Stimulated activated CD4-positive, alpha-beta T cell treated with anti-CD3 and anti-CD28 coated beads, Interleukin-15, amount 100 ng/mL, for 1 hour (primary cell): ENCODE results near the gene EPHB1.
"Not testable (repeated sequence)": the region's sequence is repeated elsewhere in the genome, so short reads cannot be mapped to it uniquely, and the experiment has no call there.

ENCODE experiments used
- DNase-seq, 2 donors: peaks; one replicate each; pipeline ENCODE4 v3.0.0-alpha.2; 2020; ENCODE audit warnings: low read depth in 1 of 2, low spot score in 1 of 2

Gene EPHB1

GRCh38 chr3:134776518-134776917, 18.5 kb upstream of the EPHB1 start:
- no peak for DNase-seq

GRCh38 chr3:134777341-134777740, 17.7 kb upstream of the EPHB1 start:
- DNase-seq, result no peak

DNA sequence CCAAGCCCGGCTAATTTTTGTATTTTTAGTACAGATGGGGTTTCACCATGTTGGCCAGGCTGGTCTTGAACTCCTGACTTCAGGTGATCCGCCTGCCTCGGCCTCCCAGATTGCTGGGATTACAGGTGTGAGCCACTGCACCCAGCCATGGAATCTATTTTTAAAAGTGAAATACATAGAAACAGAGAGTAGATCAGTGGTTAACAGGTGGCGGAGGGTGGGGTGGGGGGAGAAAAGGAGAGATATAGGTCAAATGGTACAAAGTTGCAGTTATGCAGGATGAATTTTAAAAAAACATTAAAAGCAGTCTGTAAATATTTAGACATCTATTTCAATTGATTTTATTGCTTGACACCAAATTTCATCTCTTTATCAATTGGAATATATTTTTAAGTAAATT, 6.8 kb upstream of the EPHB1 start:
- DNase-seq, result not testable (repeated sequence)

DNA sequence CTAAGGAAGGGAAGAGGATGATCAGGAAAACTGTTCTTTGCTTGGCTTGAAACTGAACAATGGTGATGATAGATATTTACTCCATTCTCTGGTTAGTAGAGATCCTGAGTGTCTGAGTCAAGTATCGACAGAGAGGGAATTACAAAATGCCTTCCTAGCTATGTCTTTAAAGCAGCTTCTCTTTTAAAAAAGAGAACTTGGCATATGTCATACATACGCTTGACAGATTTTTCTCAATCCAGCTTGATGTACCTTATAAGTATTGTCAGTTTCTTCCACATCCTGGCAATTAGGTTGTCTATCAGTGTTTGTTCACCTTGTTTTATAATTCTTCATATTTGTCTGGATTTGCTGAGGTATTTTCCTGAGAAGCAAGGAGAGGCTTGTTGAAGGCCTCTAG, 5.0 kb upstream of the EPHB1 start:
- no peak for DNase-seq

DNA sequence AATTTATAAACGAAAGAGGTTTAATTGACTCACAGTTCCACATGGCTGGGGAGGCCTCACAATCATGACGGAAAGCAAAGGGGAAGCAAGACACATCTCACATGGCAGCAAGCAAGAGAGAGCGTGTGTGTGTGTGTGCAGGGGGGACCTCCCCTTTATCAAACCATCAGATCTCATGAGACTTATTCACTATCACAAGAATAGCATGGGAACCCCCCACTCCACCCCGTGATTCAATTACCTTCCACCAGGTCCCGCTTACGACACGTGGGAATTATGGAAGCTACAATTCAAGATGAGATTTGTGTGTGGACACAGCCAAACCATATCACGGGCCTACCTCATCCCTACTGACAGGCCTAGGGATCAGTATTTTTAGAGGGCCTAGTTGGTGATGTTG, 3.1 kb upstream of the EPHB1 start:
- no peak for DNase-seq

GRCh38 chr3:134792700-134793099, 2.4 kb upstream of the EPHB1 start:
- DNase-seq, result no peak

GRCh38 chr3:134793562-134793961, 1.5 kb upstream of the EPHB1 start:
- no peak for DNase-seq

GRCh38 chr3:134794323-134794722, 737 bp upstream of the EPHB1 start:
- DNase-seq, result no peak

GRCh38 chr3:134795746-134796280, 753 bp downstream of the EPHB1 start:
- no peak for DNase-seq

GRCh38 chr3:134796281-134797056, 1.4 kb downstream of the EPHB1 start:
- no peak for DNase-seq

- no peak for DNase-seq
Observed at GRCh38 chr3:134797057-134797740, 2.1 kb downstream of the EPHB1 start.

GRCh38 chr3:134797741-134798451, 2.8 kb downstream of the EPHB1 start:
- DNase-seq, result no peak

DNA sequence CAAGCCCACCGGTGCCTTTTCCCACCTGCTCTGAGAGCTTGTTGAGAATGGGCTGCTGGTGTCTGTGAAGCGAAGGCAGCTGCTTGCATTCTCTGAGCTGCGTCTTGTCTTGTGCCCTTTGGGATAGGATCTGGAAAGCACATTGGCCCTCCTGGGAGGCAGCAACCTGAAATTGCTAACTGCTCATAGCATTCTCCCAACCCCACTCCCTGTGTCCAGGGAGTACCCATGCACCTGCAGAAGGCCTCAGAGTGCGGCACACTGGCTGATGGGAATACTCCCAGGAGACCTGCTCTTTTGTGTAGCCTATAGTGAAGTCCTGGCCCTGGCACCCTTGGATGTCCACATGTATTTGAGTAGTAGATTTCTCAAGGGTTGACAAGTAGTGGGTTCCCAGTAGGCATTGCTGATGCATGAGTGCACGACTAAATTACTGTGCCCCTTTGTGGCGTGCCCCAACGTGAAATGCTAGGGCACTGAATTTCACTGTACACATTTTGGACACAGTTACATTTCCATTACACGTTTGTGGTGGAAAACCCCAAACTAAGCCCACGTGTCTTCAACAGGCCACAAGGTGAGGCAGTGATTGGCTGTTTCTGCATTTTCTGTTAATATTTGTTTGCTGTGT, 3.7 kb downstream of the EPHB1 start:
- DNase-seq, result no peak

GRCh38 chr3:134799393-134799792, 4.3 kb downstream of the EPHB1 start:
- DNase-seq, result no peak

DNA sequence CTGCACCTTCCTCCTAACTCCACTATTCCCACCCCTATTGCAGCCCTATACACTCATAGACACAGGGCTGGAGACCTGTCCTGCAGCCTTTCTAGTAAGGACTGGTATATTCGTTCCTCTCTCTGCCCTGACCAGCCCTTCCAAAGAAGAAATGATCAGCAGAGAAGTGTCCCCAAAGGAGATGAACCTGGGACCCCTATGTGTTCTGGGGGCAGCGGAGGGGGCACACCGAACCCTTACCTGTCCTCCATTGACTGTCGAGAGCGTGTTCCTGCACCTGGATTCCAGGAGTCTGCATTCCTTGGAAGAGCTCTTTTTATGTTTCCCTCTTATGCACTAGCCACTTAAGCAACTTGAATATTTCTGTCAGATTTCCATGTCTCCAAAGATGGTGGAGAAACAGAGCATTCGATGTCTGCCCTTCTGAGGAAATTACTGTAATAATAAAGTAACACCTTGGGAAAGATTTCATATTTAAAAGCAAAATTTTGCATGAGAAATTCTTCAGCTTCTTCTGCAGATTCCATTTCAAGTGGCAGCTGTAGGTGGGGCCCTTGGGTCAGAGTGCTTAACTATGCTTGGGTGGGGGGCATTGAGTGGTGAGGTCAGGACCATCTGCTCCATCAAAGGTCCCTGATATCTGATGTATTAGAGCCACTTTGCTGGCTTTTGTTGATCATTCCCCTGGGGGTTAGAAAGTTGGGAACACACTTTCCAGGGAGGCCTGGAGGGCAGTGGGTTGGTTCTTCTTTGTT, 6.3 kb downstream of the EPHB1 start:
- DNase-seq, result no peak

DNA sequence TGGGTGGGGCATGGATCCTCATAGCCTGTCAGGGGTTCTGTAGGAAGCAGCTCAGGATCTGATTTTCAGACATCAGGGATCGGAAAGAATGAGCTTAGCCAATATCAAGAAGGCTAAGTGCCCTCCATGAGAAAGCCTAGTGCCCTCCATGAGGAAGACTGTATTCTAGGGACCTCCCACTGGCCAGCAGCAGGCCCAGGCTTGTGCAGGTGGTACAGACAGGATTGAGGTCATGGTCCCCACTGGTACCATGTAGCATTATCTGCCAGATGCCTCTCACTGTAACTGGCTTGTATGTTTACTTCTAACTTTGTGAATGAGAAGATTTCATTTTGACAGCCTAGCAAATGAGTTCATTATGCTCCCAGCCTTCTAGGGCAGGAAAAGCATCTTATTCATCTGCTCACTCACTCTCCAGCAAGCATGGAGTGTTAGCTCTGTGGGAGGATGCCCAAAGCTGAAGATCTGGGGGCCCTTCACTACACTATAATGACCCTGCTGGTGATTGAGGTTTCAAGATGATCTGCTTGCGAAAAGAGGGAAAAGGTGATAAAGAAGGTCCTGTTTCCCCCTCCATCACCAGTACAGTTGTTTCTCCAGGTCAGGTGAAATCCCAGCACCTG, 7.5 kb downstream of the EPHB1 start:
- DNase-seq, result no peak

- DNase-seq, result no peak
Observed at GRCh38 chr3:134803051-134803505, 8.0 kb downstream of the EPHB1 start.

- no peak for DNase-seq
Observed at GRCh38 chr3:134803652-134804051, 8.6 kb downstream of the EPHB1 start.

GRCh38 chr3:134804508-134805480, 9.7 kb downstream of the EPHB1 start:
- DNase-seq, result no peak
